ENCODE data around the gene MUC4. TPM values are rescaled to one million over a fixed set of nuclear protein-coding genes. Genes with fewer than 3 reads are reported as not detected.
A peak's percentile ranks its signal among the peaks of the same experiment; 100 is the strongest.

Gene MUC4
- total RNA-seq, 1 experiment from 2014 or later: not detected

DNA sequence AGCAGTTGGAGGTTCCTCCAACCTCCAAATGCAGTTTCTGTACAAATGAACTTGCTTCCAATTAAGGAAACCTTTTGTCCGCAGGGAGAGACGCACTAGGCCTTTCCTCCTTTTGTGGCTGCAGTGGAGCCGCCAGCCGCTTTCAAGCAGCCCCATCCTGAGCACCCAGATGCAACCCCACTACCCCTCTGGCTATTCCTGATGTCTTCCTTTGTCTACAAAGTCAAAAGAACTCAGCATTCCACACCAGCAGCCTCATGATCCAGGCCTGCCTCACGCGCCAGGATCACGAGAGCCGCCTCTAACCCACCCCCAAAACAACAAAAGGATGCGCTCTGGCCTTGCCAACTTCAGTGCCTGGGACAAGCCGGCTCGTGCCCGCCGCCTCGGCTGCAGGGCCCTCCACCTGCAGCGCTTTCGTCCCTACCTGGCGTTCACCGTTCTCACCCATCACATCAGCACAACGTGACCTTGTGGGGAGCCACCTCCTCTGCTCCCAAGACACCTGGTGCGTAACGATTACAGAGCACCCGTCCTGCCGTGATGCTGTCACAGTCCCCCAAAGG, 48.2 kb upstream of the MUC4 start:
- ChIA-PET POLR2A (ENCODE audit: low non-redundant PET) (no interaction called here), CTCF (interaction anchor here (0.9 to 1.4 kb wide), 3 partner anchors 9 to 55 kb away, joined by 3 to 24 read pairs (median 7); no protein-coding TSS in a partner anchor)

DNA sequence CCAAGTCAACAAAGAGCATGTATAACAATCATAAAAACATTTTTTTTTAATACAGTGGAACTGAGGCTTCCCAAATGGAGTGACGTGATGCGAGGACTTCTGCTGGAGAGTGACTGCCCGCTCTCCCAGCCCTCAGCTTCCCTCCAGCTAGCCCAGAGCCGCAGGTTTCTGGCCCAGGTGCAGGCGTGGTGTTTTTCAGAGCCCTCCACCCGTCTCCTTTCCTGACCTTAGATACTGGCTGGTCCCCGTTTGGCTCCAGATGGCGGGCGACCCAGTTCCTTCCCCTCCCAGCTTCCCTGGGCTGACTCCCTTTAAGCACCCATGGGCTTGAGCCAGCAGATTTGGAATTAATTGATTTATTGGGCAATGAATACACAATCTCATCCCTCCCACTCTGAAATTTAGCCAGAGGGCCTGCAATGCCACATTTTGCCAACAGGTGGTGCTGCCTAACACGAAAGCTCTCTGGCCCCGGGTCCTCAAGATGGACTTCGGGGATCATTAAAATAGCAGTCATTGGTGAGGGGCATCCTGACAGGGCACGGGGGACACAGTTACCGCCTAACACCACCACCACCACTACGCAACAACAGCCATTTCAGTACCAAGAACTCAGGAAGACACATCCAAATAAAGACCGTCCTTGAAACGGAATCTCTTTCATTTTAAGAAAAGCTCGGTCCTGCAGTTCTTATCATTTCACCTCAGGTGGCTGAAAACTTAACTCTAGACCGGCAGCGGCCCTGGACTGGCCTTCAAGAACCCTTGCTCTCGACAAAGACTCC, 47.5 kb upstream of the MUC4 start:
- no peak overlapping the region for H3K27ac ChIP-seq (ENCODE audit: low read depth, low read length, poor library complexity, severe bottlenecking)
- POLR2A ChIA-PET (ENCODE audit: low non-redundant PET): no interaction called here
- intact Hi-C loops (cut with micrococcal nuclease; ENCODE audit: unreplicated experiment): loop anchor here (1.0 to 10.0 kb wide), 2 partner anchors 56 to 214 kb away; no protein-coding TSS in a partner anchor

More for the DNA sequence above, 48.2 kb upstream of the MUC4 start:
- no TSS peak for BruUV-seq (replicated peaks)
- Histone ChIP-seq H3K27me3 (replicated peaks; ENCODE audit: insufficient read depth, low read depth, low read length, poor library complexity) (no peaks in the 10 kb centered on the region), H3K36me3 (ENCODE audit: insufficient read depth, low read length, poor library complexity, severe bottlenecking) (no peaks in the 10 kb centered on the region), H3K4me3 (ENCODE audit: low read depth, low read length, poor library complexity, severe bottlenecking) (no peak overlapping the region), H3K9me3 (ENCODE audit: low read depth, low read length, poor library complexity, severe bottlenecking) (no peaks in the 10 kb centered on the region), H3K4me1 (ENCODE audit: insufficient read depth, low read length, poor library complexity, severe bottlenecking) (no peaks in the 10 kb centered on the region), H3K27ac (ENCODE audit: low read depth, low read length, poor library complexity, severe bottlenecking) (no peak overlapping the region)
- DNase-seq (ENCODE audit: low spot score): no peak
- intact Hi-C loops (cut with micrococcal nuclease; ENCODE audit: unreplicated experiment): loop anchor here (1.0 to 10.0 kb wide), 2 partner anchors 55 to 215 kb away; no protein-coding TSS in a partner anchor
- TF ChIP-seq, protein P1, sequence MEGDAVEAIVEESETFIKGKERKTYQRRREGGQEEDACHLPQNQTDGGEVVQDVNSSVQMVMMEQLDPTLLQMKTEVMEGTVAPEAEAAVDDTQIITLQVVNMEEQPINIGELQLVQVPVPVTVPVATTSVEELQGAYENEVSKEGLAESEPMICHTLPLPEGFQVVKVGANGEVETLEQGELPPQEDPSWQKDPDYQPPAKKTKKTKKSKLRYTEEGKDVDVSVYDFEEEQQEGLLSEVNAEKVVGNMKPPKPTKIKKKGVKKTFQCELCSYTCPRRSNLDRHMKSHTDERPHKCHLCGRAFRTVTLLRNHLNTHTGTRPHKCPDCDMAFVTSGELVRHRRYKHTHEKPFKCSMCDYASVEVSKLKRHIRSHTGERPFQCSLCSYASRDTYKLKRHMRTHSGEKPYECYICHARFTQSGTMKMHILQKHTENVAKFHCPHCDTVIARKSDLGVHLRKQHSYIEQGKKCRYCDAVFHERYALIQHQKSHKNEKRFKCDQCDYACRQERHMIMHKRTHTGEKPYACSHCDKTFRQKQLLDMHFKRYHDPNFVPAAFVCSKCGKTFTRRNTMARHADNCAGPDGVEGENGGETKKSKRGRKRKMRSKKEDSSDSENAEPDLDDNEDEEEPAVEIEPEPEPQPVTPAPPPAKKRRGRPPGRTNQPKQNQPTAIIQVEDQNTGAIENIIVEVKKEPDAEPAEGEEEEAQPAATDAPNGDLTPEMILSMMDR (conservative IDR thresholded peaks at IDR 0.05; ENCODE audit: low read depth, low read length): no peak
- no peak for TF ChIP-seq EZH2 (IDR thresholded peaks at IDR 0.05; ENCODE audit: borderline replicate concordance, low read depth, low read length, poor library complexity, severe bottlenecking)

DNA sequence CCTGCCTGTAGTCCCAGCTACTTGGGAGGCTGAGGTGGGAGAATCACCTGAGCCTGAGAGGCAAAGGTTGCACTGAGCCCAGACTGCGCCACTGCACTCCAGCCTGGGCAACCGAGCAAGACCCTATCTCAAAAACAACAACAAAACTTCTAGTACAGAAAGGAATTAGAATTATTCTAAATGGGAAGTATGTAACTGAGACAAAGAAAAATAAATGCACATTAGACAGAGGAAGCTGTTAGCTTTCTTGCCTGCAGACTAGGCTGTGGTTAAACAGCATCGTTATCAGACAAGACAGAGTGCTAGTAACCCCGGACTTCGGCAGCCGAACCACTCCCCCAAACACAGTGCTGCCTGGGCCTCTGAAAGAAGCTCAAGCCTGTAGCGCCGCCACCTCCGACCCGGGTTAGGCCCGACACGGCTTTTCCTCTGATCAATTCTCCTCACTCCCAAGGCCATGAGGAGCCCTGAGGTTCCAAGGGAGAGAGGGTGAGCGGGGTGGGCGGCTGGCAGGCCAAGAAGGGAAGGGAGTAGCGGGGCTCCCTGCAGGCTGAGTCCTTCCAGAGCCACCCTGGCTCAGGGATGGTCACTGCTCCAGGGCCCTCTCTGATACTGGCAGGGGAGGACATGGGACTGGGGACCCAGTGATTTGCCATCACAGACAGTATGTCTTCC, 44.8 kb upstream of the MUC4 start:
- CTCF ChIA-PET: interaction anchor here (0.6 kb wide), 1 partner anchor 208 kb away, joined by 7 read pairs; no protein-coding TSS in a partner anchor
- intact Hi-C loops (cut with micrococcal nuclease; ENCODE audit: unreplicated experiment): loop anchor here (10.0 kb wide), 1 partner anchor 212 kb away; no protein-coding TSS in a partner anchor
- no peak overlapping the region for H3K4me3 ChIP-seq (ENCODE audit: low read depth, low read length, poor library complexity, severe bottlenecking)

More for the DNA sequence above, 47.5 kb upstream of the MUC4 start:
- Histone ChIP-seq H3K9me3 (ENCODE audit: low read depth, low read length, poor library complexity, severe bottlenecking) (no peaks in the 10 kb centered on the region), H3K36me3 (ENCODE audit: insufficient read depth, low read length, poor library complexity, severe bottlenecking) (no peaks in the 10 kb centered on the region), H3K4me1 (ENCODE audit: insufficient read depth, low read length, poor library complexity, severe bottlenecking) (no peaks in the 10 kb centered on the region), H3K27me3 (replicated peaks; ENCODE audit: insufficient read depth, low read depth, low read length, poor library complexity) (no peaks in the 10 kb centered on the region), H3K4me3 (ENCODE audit: low read depth, low read length, poor library complexity, severe bottlenecking) (no peak overlapping the region)
- peak; percentile 75 for DNase-seq (ENCODE audit: low spot score)
- BruUV-seq (replicated peaks): no TSS peak
- CTCF ChIA-PET: interaction anchor here (0.9 to 1.4 kb wide), 3 partner anchors 8 to 56 kb away, joined by 3 to 24 read pairs (median 7); no protein-coding TSS in a partner anchor
- TF ChIP-seq, protein P1 (conservative IDR thresholded peaks at IDR 0.05; ENCODE audit: low read depth, low read length): peak; percentile 97
- TF ChIP-seq EZH2 (IDR thresholded peaks at IDR 0.05; ENCODE audit: borderline replicate concordance, low read depth, low read length, poor library complexity, severe bottlenecking): no peak

More for the DNA sequence above, 44.8 kb upstream of the MUC4 start:
- POLR2A ChIA-PET (ENCODE audit: low non-redundant PET): no interaction called here
- H3K4me1 ChIP-seq (ENCODE audit: insufficient read depth, low read length, poor library complexity, severe bottlenecking): no peaks in the 10 kb centered on the region
- BruUV-seq (replicated peaks): no TSS peak
- H3K27me3 ChIP-seq (replicated peaks; ENCODE audit: insufficient read depth, low read depth, low read length, poor library complexity): no peaks in the 10 kb centered on the region
- no peak for TF ChIP-seq EZH2 (IDR thresholded peaks at IDR 0.05; ENCODE audit: borderline replicate concordance, low read depth, low read length, poor library complexity, severe bottlenecking)
- TF ChIP-seq, protein P1 (conservative IDR thresholded peaks at IDR 0.05; ENCODE audit: low read depth, low read length): no peak
- DNase-seq (ENCODE audit: low spot score): no peak
- H3K9me3 ChIP-seq (ENCODE audit: low read depth, low read length, poor library complexity, severe bottlenecking): no peaks in the 10 kb centered on the region
- no peak overlapping the region for H3K27ac ChIP-seq (ENCODE audit: low read depth, low read length, poor library complexity, severe bottlenecking)
- H3K36me3 ChIP-seq (ENCODE audit: insufficient read depth, low read length, poor library complexity, severe bottlenecking): no peaks in the 10 kb centered on the region

All from A673 (cell line).